HUES48 (cell line): Measurements from ENCODE around the gene ADAT1.

Source experiments
- H3K27ac ChIP-seq: one replicate; pipeline ENCODE4 v1.7.0; 2013; ENCODE audit warnings: low read depth, low read length, inconsistent platforms
- H3K27me3 ChIP-seq: 2 replicates; pipeline ENCODE4 v1.6.1; 2013; ENCODE audit warnings: mild to moderate bottlenecking, low read length; ENCODE audit not compliant: control insufficient read depth, insufficient read depth
- H3K36me3 ChIP-seq: 2 replicates; pipeline ENCODE4 v1.6.1; 2013; ENCODE audit warnings: low read length; ENCODE audit not compliant: control insufficient read depth, insufficient read depth
- H3K4me1 ChIP-seq: 2 replicates; pipeline ENCODE4 v1.6.1; 2013; ENCODE audit warnings: mild to moderate bottlenecking, low read length; ENCODE audit not compliant: control insufficient read depth, insufficient read depth
- H3K4me3 ChIP-seq: 2 replicates; pipeline ENCODE4 v1.5.1; 2013; ENCODE audit warnings: mild to moderate bottlenecking, low read depth, low read length
- H3K9ac ChIP-seq: 2 replicates; pipeline ENCODE4 v1.6.1; 2013; ENCODE audit warnings: mild to moderate bottlenecking, low read depth, low read length, moderate library complexity
- H3K9me3 ChIP-seq: 2 replicates; pipeline ENCODE4 v1.6.1; 2013; ENCODE audit warnings: low read length; ENCODE audit not compliant: control insufficient read depth, insufficient read depth

The ADAT1 gene

DNA sequence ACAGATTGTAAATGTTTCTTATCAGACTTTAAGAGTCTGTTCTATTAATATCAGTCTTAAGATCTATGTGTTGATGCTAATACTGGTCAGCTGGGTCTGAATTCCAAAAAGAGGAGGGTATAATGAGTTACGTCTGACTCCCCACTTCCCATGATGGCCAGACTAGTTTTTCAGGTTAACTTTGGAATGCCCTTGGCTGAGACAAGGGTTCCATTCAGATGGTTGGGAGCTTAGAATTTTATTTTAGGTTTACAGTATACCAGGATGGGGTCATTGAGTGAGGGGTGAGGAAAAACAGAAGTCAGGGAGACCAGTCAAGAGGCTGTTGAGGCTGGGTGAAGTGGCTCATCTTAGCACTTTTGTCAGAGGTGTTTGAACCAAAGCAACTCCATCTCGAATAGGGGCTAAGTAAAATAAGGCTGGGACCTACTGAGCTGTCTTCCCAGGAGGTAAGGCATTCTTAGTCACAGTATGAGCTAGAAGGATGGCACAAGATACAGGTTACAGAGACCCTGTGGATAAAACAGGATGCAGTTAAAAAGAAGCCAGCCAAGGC, 64.2 kb downstream of the ADAT1 start:
- no peaks in the 10 kb centered on the region for H3K36me3 ChIP-seq
- no peaks in the 10 kb centered on the region for H3K9me3 ChIP-seq
- no peak overlapping the region for H3K4me3 ChIP-seq
- H3K4me1 ChIP-seq = peaks cover 18% of the 10 kb centered on the region
- H3K27ac ChIP-seq = no peak overlapping the region
- H3K9ac ChIP-seq = no peak overlapping the region
- H3K27me3 ChIP-seq = no peaks in the 10 kb centered on the region

DNA sequence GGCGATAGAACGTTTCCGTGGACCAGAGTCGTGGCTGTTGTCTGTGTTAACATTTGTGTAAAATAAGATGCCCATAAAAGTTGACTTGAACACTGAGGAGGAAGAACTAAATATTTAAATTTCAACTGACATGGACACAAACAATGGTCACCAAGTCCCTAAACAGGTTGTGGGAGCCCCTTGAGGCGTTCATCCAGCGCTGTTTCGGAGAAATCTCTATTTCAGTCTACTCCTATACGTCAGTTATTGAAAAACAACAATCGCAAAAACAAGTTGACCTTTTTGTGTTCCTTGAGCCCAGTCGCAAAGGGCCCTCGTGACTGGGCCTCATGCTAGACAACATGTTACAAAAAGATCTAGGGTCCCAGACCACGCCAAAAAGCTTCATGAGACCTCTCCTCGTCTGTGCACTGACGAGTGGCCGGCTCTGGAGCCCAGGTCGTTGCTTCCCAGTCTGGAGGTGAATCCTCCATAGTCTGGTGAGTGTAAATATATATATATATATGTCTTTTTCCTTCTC, 66.6 kb downstream of the ADAT1 start:
- no peaks in the 10 kb centered on the region for H3K27me3 ChIP-seq
- no peaks in the 10 kb centered on the region for H3K9me3 ChIP-seq
- H3K36me3 ChIP-seq = no peaks in the 10 kb centered on the region
- peak overlapping the region; percentile 56; the same call in 1 of the 2 replicates for H3K9ac ChIP-seq
- H3K4me1 ChIP-seq = peaks cover 15% of the 10 kb centered on the region
- no peak overlapping the region for H3K27ac ChIP-seq
- peak overlapping the region; percentile 84 for H3K4me3 ChIP-seq

DNA sequence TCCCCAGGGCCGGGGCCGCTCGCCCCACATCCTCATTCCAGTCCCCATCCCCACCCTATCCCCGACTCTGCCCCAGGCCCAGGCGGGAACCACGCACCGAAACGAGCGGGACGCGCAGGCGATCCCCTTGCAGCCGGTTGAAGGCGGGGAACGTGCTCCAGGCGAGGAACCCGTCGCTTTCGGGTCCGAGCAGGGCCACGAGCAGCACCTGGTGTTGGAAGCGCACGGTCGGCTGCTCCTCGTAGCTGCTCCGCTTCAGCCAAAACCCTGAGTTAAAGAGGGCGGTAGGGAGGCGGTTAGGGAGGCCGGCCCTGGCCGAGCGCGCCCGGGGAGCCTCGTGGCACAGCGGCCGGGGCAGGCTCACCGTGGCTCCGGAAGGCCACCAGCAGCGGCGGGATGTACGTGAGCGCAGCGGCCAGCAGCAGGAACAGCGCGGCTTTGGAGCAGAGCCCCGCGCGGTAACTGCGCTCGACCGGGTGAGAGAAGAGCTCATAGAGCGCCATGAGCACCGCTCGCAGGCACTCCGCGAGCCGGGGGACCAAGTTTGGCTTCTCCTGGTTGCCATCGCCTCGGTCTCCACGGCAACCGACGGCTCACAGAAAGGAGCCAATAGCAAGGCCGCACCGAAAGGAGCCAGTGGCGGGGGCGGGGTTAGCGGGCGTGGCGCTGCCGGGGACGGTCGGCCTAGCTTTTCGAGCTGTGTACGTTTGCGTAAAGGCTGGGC, 67.2 kb downstream of the ADAT1 start, which contains the start of gene TMEM231:
Gene TMEM231, minus strand, starts transcription at position 546 of the 724 bp plus-strand sequence. Its CDS starts 43 bp downstream, at position 503.
- H3K36me3 ChIP-seq = no peaks in the 10 kb centered on the region
- H3K4me3 ChIP-seq = peak within 1 kb of the TSS; percentile 84
- H3K27ac ChIP-seq = peak within 1 kb of the TSS; percentile 71
- H3K9ac ChIP-seq = peak within 1 kb of the TSS; percentile 64
- no peaks in the 10 kb centered on the region for H3K27me3 ChIP-seq
- peaks cover 15% of the 10 kb centered on the region for H3K4me1 ChIP-seq
- no peaks in the 10 kb centered on the region for H3K9me3 ChIP-seq

DNA sequence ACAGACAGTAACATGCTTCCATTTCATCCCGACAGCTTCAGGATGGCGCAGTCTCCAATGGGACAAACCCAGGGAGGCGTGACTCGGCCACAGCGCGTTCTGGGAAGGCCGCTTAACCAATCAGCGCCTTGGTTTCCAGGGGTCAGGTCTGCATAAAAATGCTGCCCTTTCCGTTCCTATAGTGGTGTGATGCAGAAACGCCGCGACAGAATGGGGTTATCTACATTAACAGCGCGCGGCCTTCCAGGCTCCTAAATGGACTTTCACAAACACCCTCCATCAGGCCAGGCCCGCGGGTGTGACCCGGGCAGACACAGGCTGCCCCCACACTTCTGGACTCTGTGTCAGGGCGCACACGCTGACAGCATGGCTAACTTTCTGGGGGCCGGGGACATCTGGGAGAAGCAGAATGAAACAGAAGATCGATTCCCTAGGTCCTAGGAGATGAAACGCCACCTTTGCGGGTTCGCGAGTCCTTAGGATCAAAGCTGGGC, 67.8 kb downstream of the ADAT1 start:
- no peaks in the 10 kb centered on the region for H3K9me3 ChIP-seq
- peak overlapping the region; percentile 84 for H3K4me3 ChIP-seq
- no peaks in the 10 kb centered on the region for H3K36me3 ChIP-seq
- H3K4me1 ChIP-seq = peaks cover 15% of the 10 kb centered on the region
- peak overlapping the region; percentile 71 for H3K27ac ChIP-seq
- H3K9ac ChIP-seq = peak overlapping the region; percentile 64
- H3K27me3 ChIP-seq = no peaks in the 10 kb centered on the region

DNA sequence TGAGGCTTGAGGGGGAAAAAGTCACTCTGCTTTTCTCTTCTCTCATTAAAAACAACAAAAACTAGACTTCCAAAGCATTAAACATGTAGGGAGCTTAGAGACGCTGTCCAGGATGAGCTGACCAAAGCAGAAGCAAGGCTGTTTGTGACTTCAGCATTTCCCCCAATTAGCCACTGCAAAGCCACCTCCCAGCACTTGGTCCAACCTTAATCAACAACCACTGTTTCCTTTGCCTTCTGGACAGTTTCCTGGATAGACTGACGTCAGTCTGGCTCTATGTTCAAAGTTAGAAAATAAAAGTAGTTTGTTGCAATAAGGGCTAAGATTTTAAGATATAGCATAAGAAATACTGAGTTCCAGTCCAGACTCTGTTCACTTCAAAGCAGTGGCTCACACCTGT, 70.1 kb downstream of the ADAT1 start:
- Histone ChIP-seq H3K36me3 (no peaks in the 10 kb centered on the region), H3K9me3 (no peaks in the 10 kb centered on the region), H3K9ac (no peak overlapping the region), H3K27ac (no peak overlapping the region), H3K27me3 (no peaks in the 10 kb centered on the region), H3K4me1 (peaks cover 10% of the 10 kb centered on the region), H3K4me3 (no peak overlapping the region)

DNA sequence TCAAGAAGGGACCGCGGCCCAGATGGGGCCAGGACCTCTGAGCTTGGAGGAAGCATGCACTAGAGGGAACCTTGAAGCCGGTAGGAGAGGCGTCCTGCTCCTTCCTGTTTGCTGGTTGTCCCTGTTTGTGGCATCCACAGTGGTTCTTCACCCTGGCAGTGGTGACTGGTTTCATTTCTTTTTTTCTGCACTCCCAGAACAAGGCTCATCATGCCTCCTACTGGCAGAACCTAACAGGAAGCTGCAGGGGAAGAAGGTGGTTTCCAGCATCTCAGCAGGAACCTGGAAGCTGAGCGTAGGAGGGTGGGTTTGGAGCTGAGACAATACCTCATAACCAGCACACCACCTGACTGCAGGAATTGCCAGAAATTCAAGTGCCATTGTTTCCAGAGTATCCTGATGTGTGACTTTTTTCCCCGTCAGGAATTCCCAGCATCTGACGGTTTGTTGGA, 72.8 kb downstream of the ADAT1 start:
- H3K36me3 ChIP-seq = no peaks in the 10 kb centered on the region
- peak overlapping the region; percentile 47 for H3K27ac ChIP-seq

More for the DNA sequence above, 72.8 kb downstream of the ADAT1 start:
- Histone ChIP-seq H3K9me3 (no peaks in the 10 kb centered on the region), H3K4me3 (no peak overlapping the region), H3K4me1 (peaks cover 7% of the 10 kb centered on the region), H3K27me3 (no peaks in the 10 kb centered on the region), H3K9ac (no peak overlapping the region)
